Measurements from ENCODE around the gene TGFBR1.

TGFBR1 gene

DNA sequence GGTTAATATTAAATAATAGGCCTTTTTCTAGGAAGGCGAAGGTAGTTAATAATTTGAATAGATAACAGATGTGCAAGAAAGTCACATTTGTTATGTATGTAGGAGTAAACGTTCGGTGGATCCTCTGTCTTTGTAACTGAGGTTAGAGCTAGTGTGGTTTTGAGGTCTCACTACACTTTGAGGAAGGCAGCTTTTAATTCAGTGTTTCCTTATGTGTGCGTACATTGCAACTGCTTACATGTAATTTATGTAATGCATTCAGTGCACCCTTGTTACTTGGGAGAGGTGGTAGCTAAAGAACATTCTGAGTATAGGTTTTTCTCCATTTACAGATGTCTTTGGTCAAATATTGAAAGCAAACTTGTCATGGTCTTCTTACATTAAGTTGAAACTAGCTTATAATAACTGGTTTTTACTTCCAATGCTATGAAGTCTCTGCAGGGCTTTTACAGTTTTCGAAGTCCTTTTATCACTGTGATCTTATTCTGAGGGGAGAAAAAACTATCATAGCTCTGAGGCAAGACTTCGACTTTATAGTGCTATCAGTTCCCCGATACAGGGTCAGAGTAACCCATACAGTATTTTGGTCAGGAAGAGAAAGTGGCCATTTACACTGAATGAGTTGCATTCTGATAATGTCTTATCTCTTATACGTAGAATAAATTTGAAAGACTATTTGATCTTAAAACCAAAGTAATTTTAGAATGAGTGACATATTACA is 45.7 kb downstream of the TGFBR1 start:
- CTCF ChIA-PET, result interaction anchor here (0.9 to 1.6 kb wide), 9 partner anchors 9 to 1146 kb away, joined by 3 to 14 read pairs (median 3); no protein-coding TSS in a partner anchor
- no peak for DNase-seq (ENCODE audit: extremely low spot score)
- TF ChIP-seq, protein P1, sequence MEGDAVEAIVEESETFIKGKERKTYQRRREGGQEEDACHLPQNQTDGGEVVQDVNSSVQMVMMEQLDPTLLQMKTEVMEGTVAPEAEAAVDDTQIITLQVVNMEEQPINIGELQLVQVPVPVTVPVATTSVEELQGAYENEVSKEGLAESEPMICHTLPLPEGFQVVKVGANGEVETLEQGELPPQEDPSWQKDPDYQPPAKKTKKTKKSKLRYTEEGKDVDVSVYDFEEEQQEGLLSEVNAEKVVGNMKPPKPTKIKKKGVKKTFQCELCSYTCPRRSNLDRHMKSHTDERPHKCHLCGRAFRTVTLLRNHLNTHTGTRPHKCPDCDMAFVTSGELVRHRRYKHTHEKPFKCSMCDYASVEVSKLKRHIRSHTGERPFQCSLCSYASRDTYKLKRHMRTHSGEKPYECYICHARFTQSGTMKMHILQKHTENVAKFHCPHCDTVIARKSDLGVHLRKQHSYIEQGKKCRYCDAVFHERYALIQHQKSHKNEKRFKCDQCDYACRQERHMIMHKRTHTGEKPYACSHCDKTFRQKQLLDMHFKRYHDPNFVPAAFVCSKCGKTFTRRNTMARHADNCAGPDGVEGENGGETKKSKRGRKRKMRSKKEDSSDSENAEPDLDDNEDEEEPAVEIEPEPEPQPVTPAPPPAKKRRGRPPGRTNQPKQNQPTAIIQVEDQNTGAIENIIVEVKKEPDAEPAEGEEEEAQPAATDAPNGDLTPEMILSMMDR (IDR thresholded peaks at IDR 0.05; ENCODE audit: control extremely low read depth, extremely low read depth, low read depth, missing control alignments), result no peak
- POLR2A ChIA-PET, result no interaction called here

- CTCF ChIA-PET, result interaction anchor here (1.5 kb wide), 1 partner anchor 13 kb away, joined by 4 read pairs; no protein-coding TSS in a partner anchor
- DNase-seq (ENCODE audit: extremely low spot score), result no peak
- POLR2A ChIA-PET, result no interaction called here
- TF ChIP-seq, protein P1 (IDR thresholded peaks at IDR 0.05; ENCODE audit: control extremely low read depth, extremely low read depth, low read depth, missing control alignments), result no peak
Observed at GRCh38 chr9:99154356-99154755, 49.4 kb downstream of the TGFBR1 start.

- CTCF ChIA-PET, result interaction anchor here (1.3 to 1.7 kb wide), 2 partner anchors 9 to 156 kb away, joined by 3 read pairs; no protein-coding TSS in a partner anchor
- DNase-seq (ENCODE audit: extremely low spot score), result no peak
- POLR2A ChIA-PET, result no interaction called here
- TF ChIP-seq, protein P1 (IDR thresholded peaks at IDR 0.05; ENCODE audit: control extremely low read depth, extremely low read depth, low read depth, missing control alignments), result no peak
Observed at GRCh38 chr9:99155736-99156135, 50.8 kb downstream of the TGFBR1 start.

- ChIA-PET CTCF (interaction anchor here (1.1 to 2.5 kb wide), 5 partner anchors 9 to 73 kb away, joined by 3 to 12 read pairs (median 3); no protein-coding TSS in a partner anchor), POLR2A (no interaction called here)
- TF ChIP-seq, protein P1 (IDR thresholded peaks at IDR 0.05; ENCODE audit: control extremely low read depth, extremely low read depth, low read depth, missing control alignments), result no peak
- DNase-seq (ENCODE audit: extremely low spot score), result no peak
Observed at GRCh38 chr9:99158629-99159028, 53.7 kb downstream of the TGFBR1 start.

GRCh38 chr9:99160173-99160572 is 55.3 kb downstream of the TGFBR1 start:
- ChIA-PET CTCF (interaction anchor here (1.0 to 2.5 kb wide), 8 partner anchors 10 to 1163 kb away, joined by 3 to 12 read pairs (median 6); no protein-coding TSS in a partner anchor), POLR2A (no interaction called here)
- TF ChIP-seq, protein P1 (IDR thresholded peaks at IDR 0.05; ENCODE audit: control extremely low read depth, extremely low read depth, low read depth, missing control alignments), result no peak
- DNase-seq (ENCODE audit: extremely low spot score), result no peak

DNA sequence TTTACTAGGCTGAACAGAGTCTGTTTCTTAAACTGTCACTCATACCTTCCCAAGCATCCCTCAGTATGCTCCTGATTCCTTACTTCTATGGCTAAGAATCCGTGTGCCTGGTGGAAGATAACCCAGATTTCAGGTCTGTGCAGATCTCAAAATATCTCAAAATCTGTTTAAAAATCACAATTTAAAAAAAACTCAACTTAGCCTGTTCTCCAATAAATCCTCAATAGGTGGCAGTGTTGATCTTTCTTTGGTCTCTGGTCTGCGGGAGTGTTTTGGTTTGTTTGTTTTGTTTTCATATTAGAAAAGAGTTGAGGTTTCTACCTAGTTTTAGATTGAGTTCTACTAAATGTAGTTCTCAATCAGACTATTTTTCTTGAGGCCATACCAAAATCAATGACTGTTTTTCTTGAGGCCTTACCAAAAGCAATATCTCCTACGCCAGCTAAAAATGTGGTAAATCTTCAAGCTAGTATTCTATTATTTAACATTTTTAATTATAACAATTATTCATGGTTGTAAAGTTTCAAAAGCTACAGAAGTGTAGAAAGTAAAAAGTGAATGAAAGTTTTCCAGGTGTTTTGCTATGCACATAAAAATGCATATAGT is 57.9 kb downstream of the TGFBR1 start:
- POLR2A ChIA-PET, result interaction anchor here (0.8 kb wide), 1 partner anchor 21 kb away, joined by 3 read pairs; no protein-coding TSS in a partner anchor
- TF ChIP-seq, protein P1 (IDR thresholded peaks at IDR 0.05; ENCODE audit: control extremely low read depth, extremely low read depth, low read depth, missing control alignments), result peak; percentile 66

More for the DNA sequence above, 57.9 kb downstream of the TGFBR1 start:
- peak; percentile 58 for DNase-seq (ENCODE audit: extremely low spot score)
- CTCF ChIA-PET, result interaction anchor here (0.6 to 4.5 kb wide), 22 partner anchors 10 to 1435 kb away, joined by 3 to 40 read pairs (median 4); partner anchors contain the start of genes ALG2, INVS and SEC61B

Measured in GM10248 (cell line).